ENCODE data around the gene FBXO31.
A peak's percentile ranks its signal among the peaks of the same experiment; 100 is the strongest.
"Not testable (repeated sequence)": the region's sequence is repeated elsewhere in the genome, so short reads cannot be mapped to it uniquely, and the experiment has no call there.

Gene FBXO31

DNA sequence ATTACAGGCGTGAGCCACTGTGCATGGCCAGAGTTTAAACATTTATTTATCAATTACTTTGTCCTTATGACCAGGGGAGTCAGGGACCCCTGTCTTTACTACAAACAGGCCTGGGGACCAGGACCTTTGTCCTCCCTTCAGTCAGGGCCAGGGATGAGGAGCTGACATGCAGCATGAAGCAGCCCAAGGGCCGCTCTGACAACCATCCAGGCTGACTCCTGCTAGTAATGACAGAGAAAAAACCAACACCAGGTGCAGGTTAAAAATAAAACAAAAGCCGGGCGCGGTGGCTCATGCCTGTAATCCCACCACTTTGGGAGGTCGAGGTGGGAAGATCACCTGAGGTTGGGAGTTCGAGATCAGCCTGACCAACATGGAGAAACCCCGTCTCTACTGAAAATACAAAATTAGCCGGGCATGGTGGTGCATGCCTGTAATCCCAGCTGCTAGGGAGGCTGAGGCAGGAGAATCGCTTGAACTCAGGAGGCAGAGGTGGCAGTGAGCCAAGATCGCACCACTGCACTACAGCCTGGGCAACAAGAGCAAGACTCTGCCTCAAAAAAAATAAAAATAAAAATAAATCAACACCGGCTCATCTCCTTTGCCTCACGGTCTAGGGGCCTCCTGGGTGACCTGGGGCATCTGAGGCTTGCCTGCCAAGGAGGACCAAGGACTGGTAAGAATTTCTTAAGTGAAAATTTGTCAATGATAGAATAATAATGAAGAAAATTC, 20.6 kb downstream of the FBXO31 start:
- POLR2A ChIA-PET; H3K4me3 ChIP-seq (ENCODE audit: low read depth, low read length); H3K27ac ChIP-seq (ENCODE audit: extremely low read depth, low read depth, low read length); H3K9me3 ChIP-seq (ENCODE audit: control insufficient read depth, insufficient read depth, low read depth, low read length); H3K4me1 ChIP-seq (ENCODE audit: control insufficient read depth, insufficient read depth, low read length): not testable (repeated sequence)
- peaks cover 0 to 44% of the 10 kb centered on the region in 2 experiments; a peak in 1 of 3 replicates for H3K36me3 ChIP-seq (ENCODE audit: control insufficient read depth in 2 of 2, insufficient read depth in 1 of 2, low read length in 2 of 2)
- CTCF ChIA-PET: interaction anchor here (0.7 kb wide), 1 partner anchor 300 kb away, joined by 3 read pairs; no protein-coding TSS in a partner anchor

DNA sequence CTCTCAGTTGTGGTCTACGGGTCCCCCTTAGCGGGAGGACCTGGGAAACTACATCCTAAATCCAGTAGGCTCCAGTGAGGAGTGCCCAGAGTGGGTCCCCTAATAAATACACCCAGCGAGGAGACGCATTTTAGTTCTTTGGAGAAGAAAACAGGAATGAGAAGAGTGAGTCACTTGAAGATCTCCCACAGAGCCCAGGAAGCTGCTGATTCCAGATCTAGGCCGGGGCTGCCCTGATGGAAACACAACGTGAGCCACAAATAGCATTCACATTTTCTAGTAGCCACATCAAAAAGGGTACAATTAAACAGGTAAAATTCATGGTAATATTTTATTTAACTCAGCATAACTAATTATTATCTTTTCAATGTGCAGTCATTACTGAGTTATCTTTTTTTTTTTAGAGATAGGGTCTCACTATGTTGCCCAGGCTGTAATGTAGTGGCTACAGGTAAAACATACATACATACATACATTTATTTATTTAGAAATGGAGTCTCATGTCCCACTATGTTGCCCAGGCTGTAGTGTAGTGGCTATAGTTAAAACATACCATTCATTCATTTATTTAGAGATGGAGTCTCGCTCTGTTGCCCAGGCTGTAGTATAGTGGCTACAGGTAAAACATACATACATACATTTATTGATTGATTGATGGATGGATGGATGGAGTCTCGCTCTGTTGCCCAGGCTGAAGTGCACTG, 21.5 kb downstream of the FBXO31 start:
- peaks cover 8% of the 10 kb centered on the region; the same call in 1 of the 2 replicates for H3K4me1 ChIP-seq (ENCODE audit: control insufficient read depth, insufficient read depth, low read length)
- CTCF ChIA-PET: no interaction called here

DNA sequence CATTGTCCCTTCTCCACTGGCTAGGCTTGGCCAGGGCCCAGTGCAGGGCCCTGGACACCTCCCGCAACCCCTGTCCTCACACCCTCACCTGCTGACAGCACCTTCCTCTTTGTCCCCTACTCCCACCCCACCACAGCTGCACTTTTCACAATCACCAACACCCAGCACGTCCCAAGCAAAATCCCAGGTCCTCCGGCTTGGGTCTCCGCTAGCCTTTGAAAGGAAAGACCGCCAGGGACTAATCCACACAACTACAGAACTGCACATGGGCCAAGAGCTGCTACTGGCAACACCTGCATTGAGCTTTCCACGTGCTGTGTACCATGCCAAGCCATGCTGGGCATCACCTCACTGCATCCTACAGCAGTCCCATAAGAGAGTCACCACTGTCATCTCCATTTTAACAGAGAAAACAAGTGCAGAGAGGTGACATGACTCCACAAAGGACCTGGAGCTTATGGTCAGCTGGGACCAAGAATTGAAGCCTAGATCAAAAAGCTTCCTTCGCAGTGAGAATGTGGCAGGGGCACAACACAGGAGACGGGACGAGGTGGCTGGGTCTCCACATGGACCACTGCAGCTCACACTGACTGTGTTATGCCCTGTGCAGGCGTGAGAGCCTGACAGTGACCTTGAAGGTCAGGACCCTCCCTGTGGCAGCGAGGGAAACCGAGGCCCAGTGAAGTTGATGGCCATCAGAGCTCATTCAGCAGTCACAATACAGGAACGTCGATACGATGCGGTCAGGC, 22.5 kb downstream of the FBXO31 start:
- no peak for TF ChIP-seq ZNF830 (tag by site-specific recombination; IDR thresholded peaks at IDR 0.05; ENCODE audit: low read depth)
- no peak for TF ChIP-seq ZNF350 (tag by site-specific recombination; IDR thresholded peaks at IDR 0.05)
- no peak for TF ChIP-seq ZNF544 (tag by site-specific recombination; IDR thresholded peaks at IDR 0.05)
- TF ChIP-seq ZNF596 (tag by site-specific recombination; IDR thresholded peaks at IDR 0.05): no peak
- no peak for TF ChIP-seq ZNF670 (tag by site-specific recombination; IDR thresholded peaks at IDR 0.05; ENCODE audit: low read depth)
- no peak for TF ChIP-seq ZNF791 (tag by site-specific recombination; IDR thresholded peaks at IDR 0.05)
- no peak for TF ChIP-seq ZBTB17 (tag by site-specific recombination; IDR thresholded peaks at IDR 0.05)
- no peak for TF ChIP-seq ZNF768 (tag by site-specific recombination; IDR thresholded peaks at IDR 0.05)
- TF ChIP-seq ZNF223 (tag by site-specific recombination; IDR thresholded peaks at IDR 0.05): no peak
- TF ChIP-seq ZNF248 (tag by site-specific recombination; IDR thresholded peaks at IDR 0.05): no peak
- TF ChIP-seq, protein P1, sequence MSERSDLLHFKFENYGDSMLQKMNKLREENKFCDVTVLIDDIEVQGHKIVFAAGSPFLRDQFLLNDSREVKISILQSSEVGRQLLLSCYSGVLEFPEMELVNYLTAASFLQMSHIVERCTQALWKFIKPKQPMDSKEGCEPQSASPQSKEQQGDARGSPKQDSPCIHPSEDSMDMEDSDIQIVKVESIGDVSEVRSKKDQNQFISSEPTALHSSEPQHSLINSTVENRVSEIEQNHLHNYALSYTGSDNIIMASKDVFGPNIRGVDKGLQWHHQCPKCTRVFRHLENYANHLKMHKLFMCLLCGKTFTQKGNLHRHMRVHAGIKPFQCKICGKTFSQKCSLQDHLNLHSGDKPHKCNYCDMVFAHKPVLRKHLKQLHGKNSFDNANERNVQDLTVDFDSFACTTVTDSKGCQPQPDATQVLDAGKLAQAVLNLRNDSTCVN (tag by site-specific recombination; optimal IDR thresholded peaks at IDR 0.05): no peak
- no peak for TF ChIP-seq SCRT1 (tag by site-specific recombination; IDR thresholded peaks at IDR 0.05; ENCODE audit: borderline replicate concordance)
- no peak for TF ChIP-seq GLIS1 (tag by site-specific recombination; IDR thresholded peaks at IDR 0.05)
- peaks cover 0 to 57% of the 10 kb centered on the region in 2 experiments; a peak in 1 of 3 replicates for H3K36me3 ChIP-seq (ENCODE audit: control insufficient read depth in 2 of 2, insufficient read depth in 1 of 2, low read length in 2 of 2)
- POLR2A ChIA-PET: interaction anchor here (0.6 kb wide), 1 partner anchor 525 kb away, joined by 3 read pairs; no protein-coding TSS in a partner anchor
- H3K27ac ChIP-seq (ENCODE audit: extremely low read depth, low read depth, low read length): no peak overlapping the region
- peaks cover 8% of the 10 kb centered on the region; the same call in 1 of the 2 replicates for H3K4me1 ChIP-seq (ENCODE audit: control insufficient read depth, insufficient read depth, low read length)
- CTCF ChIA-PET: interaction anchor here (0.6 kb wide), 1 partner anchor 35 kb away, joined by 3 read pairs; no protein-coding TSS in a partner anchor
- no peaks in the 10 kb centered on the region for H3K9me3 ChIP-seq (ENCODE audit: control insufficient read depth, insufficient read depth, low read depth, low read length)
- H3K4me3 ChIP-seq (ENCODE audit: low read depth, low read length): no peak overlapping the region

More for the DNA sequence above, 21.5 kb downstream of the FBXO31 start:
- Histone ChIP-seq H3K4me3 (ENCODE audit: low read depth, low read length) (no peak overlapping the region), H3K27ac (ENCODE audit: extremely low read depth, low read depth, low read length) (no peak overlapping the region), H3K36me3 (ENCODE audit: control insufficient read depth in 2 of 2, insufficient read depth in 1 of 2, low read length in 2 of 2) (peaks cover 0 to 49% of the 10 kb centered on the region in 2 experiments; a peak in 1 of 3 replicates), H3K9me3 (ENCODE audit: control insufficient read depth, insufficient read depth, low read depth, low read length) (no peaks in the 10 kb centered on the region)
- POLR2A ChIA-PET: no interaction called here
- no peak for TF ChIP-seq GLI4 (tag by site-specific recombination; IDR thresholded peaks at IDR 0.05)
- TF ChIP-seq ZNF121 (tag by site-specific recombination; IDR thresholded peaks at IDR 0.05): peak; percentile 85
- no peak for TF ChIP-seq ZSCAN30 (tag by site-specific recombination; IDR thresholded peaks at IDR 0.05)

All from HEK293 (cell line).